ENCODE results near the gene ADSL.

- TF ChIP-seq, protein P1, sequence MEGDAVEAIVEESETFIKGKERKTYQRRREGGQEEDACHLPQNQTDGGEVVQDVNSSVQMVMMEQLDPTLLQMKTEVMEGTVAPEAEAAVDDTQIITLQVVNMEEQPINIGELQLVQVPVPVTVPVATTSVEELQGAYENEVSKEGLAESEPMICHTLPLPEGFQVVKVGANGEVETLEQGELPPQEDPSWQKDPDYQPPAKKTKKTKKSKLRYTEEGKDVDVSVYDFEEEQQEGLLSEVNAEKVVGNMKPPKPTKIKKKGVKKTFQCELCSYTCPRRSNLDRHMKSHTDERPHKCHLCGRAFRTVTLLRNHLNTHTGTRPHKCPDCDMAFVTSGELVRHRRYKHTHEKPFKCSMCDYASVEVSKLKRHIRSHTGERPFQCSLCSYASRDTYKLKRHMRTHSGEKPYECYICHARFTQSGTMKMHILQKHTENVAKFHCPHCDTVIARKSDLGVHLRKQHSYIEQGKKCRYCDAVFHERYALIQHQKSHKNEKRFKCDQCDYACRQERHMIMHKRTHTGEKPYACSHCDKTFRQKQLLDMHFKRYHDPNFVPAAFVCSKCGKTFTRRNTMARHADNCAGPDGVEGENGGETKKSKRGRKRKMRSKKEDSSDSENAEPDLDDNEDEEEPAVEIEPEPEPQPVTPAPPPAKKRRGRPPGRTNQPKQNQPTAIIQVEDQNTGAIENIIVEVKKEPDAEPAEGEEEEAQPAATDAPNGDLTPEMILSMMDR (IDR thresholded peaks at IDR 0.05): no peak
- TF ChIP-seq POLR2A (IDR thresholded peaks at IDR 0.05): no peak
- TF ChIP-seq EP300 (IDR thresholded peaks at IDR 0.05): no peak
Observed at GRCh38 chr22:40407831-40408717, 61.8 kb downstream of the ADSL start.

Data from tibial nerve (tissue), 4 donors.